ENCODE measurements around the gene PPRC1. TPM values are rescaled to one million over a fixed set of nuclear protein-coding genes. Genes with fewer than 3 reads are reported as not detected.
A peak's percentile ranks its signal among the peaks of the same experiment; 100 is the strongest.

PPRC1 gene
- total RNA-seq, 3 donors from 2014 or later = 155 to 161 (median 156) TPM

- Mint-ChIP-seq H3K4me3 (peak overlapping the region; percentile 91), H3K36me3 (ENCODE audit: insufficient read depth) (peaks cover 20% of the 10 kb centered on the region), H3K27me3 (ENCODE audit: low read depth) (no peaks in the 10 kb centered on the region), H3K4me1 (ENCODE audit: low read depth) (peaks cover 56% of the 10 kb centered on the region), H3K9me3 (no peaks in the 10 kb centered on the region)
- ATAC-seq = peak; percentile 17 to 21
- no peak for DNase-seq
These were observed 18.6 kb upstream of the PPRC1 start for GRCh38 chr10:102113956-102114857.

GRCh38 chr10:102114861-102115618 is 17.8 kb upstream of the PPRC1 start:
- DNase-seq (peak; percentile 80), ATAC-seq (peak; percentile 73 to 74)
- Mint-ChIP-seq H3K9me3 (no peaks in the 10 kb centered on the region), H3K4me3 (peak overlapping the region; percentile 91), H3K27me3 (ENCODE audit: low read depth) (no peaks in the 10 kb centered on the region), H3K36me3 (ENCODE audit: insufficient read depth) (peaks cover 11% of the 10 kb centered on the region), H3K4me1 (ENCODE audit: low read depth) (peaks cover 56% of the 10 kb centered on the region)

GRCh38 chr10:102115775-102116174 is 17.1 kb upstream of the PPRC1 start:
- ATAC-seq = no peak
- no peak for DNase-seq
- H3K4me1 Mint-ChIP-seq (ENCODE audit: low read depth) = peaks cover 57% of the 10 kb centered on the region
- peaks cover 5% of the 10 kb centered on the region for H3K36me3 Mint-ChIP-seq (ENCODE audit: insufficient read depth)
- no peaks in the 10 kb centered on the region for H3K27me3 Mint-ChIP-seq (ENCODE audit: low read depth)
- H3K4me3 Mint-ChIP-seq = peak overlapping the region; percentile 91
- H3K9me3 Mint-ChIP-seq = no peaks in the 10 kb centered on the region

- Mint-ChIP-seq H3K4me3 (peak overlapping the region; percentile 91), H3K36me3 (ENCODE audit: insufficient read depth) (no peaks in the 10 kb centered on the region), H3K4me1 (ENCODE audit: low read depth) (peaks cover 63% of the 10 kb centered on the region), H3K9me3 (no peaks in the 10 kb centered on the region), H3K27me3 (ENCODE audit: low read depth) (no peaks in the 10 kb centered on the region)
- ATAC-seq (no peak), DNase-seq (no peak)
These were observed 16.2 kb upstream of the PPRC1 start for GRCh38 chr10:102116656-102117055.

- H3K36me3 Mint-ChIP-seq (ENCODE audit: insufficient read depth) = no peaks in the 10 kb centered on the region
- H3K9me3 Mint-ChIP-seq = no peaks in the 10 kb centered on the region
- peak; percentile 39 to 44 for ATAC-seq
- H3K4me1 Mint-ChIP-seq (ENCODE audit: low read depth) = peaks cover 60% of the 10 kb centered on the region
- H3K27me3 Mint-ChIP-seq (ENCODE audit: low read depth) = no peaks in the 10 kb centered on the region
- H3K4me3 Mint-ChIP-seq = peak overlapping the region; percentile 91
- peak; percentile 48 for DNase-seq
These were observed 15.3 kb upstream of the PPRC1 start for GRCh38 chr10:102117391-102118159.

GRCh38 chr10:102118867-102119266 is 14.0 kb upstream of the PPRC1 start:
- ATAC-seq (no peak), DNase-seq (no peak)
- Mint-ChIP-seq H3K36me3 (ENCODE audit: insufficient read depth) (no peaks in the 10 kb centered on the region), H3K27me3 (ENCODE audit: low read depth) (no peaks in the 10 kb centered on the region), H3K4me1 (ENCODE audit: low read depth) (peaks cover 47% of the 10 kb centered on the region), H3K9me3 (no peaks in the 10 kb centered on the region), H3K4me3 (peak overlapping the region; percentile 91)

- DNase-seq (peak; percentile 31), ATAC-seq (peak; percentile 5)
- no peaks in the 10 kb centered on the region for H3K27me3 Mint-ChIP-seq (ENCODE audit: low read depth)
- H3K4me1 Mint-ChIP-seq (ENCODE audit: low read depth) = peaks cover 46% of the 10 kb centered on the region
- no peaks in the 10 kb centered on the region for H3K36me3 Mint-ChIP-seq (ENCODE audit: insufficient read depth)
- no peaks in the 10 kb centered on the region for H3K9me3 Mint-ChIP-seq
- H3K4me3 Mint-ChIP-seq = peak overlapping the region; percentile 91
These were observed 13.3 kb upstream of the PPRC1 start for GRCh38 chr10:102119417-102120141.

- Mint-ChIP-seq H3K27me3 (ENCODE audit: low read depth) (no peaks in the 10 kb centered on the region), H3K36me3 (ENCODE audit: insufficient read depth) (no peaks in the 10 kb centered on the region), H3K4me3 (peak within 1 kb of the TSS; percentile 91), H3K4me1 (ENCODE audit: low read depth) (peaks cover 42% of the 10 kb centered on the region), H3K9me3 (no peaks in the 10 kb centered on the region)
- DNase-seq (peak; percentile 43), ATAC-seq (peak; percentile 47 to 51)
These were observed 12.5 kb upstream of the PPRC1 start, which contains the start of gene LDB1 for GRCh38 chr10:102120142-102120990. Gene LDB1 (minus strand): TSS chr10:102120368. CDS start chr10:102120110, 258 bp downstream.

GRCh38 chr10:102120991-102121738 is 11.7 kb upstream of the PPRC1 start:
- Mint-ChIP-seq H3K36me3 (ENCODE audit: insufficient read depth) (no peaks in the 10 kb centered on the region), H3K4me1 (ENCODE audit: low read depth) (peaks cover 34% of the 10 kb centered on the region), H3K4me3 (peak overlapping the region; percentile 85), H3K27me3 (ENCODE audit: low read depth) (no peaks in the 10 kb centered on the region), H3K9me3 (no peaks in the 10 kb centered on the region)
- no peak for ATAC-seq
- DNase-seq = no peak

GRCh38 chr10:102121739-102122372 is 11.0 kb upstream of the PPRC1 start:
- H3K4me1 Mint-ChIP-seq (ENCODE audit: low read depth) = peaks cover 28% of the 10 kb centered on the region
- H3K9me3 Mint-ChIP-seq = no peaks in the 10 kb centered on the region
- DNase-seq (no peak), ATAC-seq (no peak)
- H3K4me3 Mint-ChIP-seq = peak overlapping the region; percentile 49
- no peaks in the 10 kb centered on the region for H3K36me3 Mint-ChIP-seq (ENCODE audit: insufficient read depth)
- H3K27me3 Mint-ChIP-seq (ENCODE audit: low read depth) = no peaks in the 10 kb centered on the region

- H3K4me3 Mint-ChIP-seq = peak overlapping the region; percentile 56
- H3K27me3 Mint-ChIP-seq (ENCODE audit: low read depth) = no peaks in the 10 kb centered on the region
- H3K4me1 Mint-ChIP-seq (ENCODE audit: low read depth) = peaks cover 22% of the 10 kb centered on the region
- no peak for DNase-seq
- no peak for ATAC-seq
- no peaks in the 10 kb centered on the region for H3K36me3 Mint-ChIP-seq (ENCODE audit: insufficient read depth)
- no peaks in the 10 kb centered on the region for H3K9me3 Mint-ChIP-seq
These were observed 10.4 kb upstream of the PPRC1 start for GRCh38 chr10:102122450-102122849.

GRCh38 chr10:102123223-102123622 is 9.6 kb upstream of the PPRC1 start:
- no peaks in the 10 kb centered on the region for H3K9me3 Mint-ChIP-seq
- ATAC-seq (no peak), DNase-seq (no peak)
- peaks cover 14% of the 10 kb centered on the region for H3K4me1 Mint-ChIP-seq (ENCODE audit: low read depth)
- no peak overlapping the region for H3K4me3 Mint-ChIP-seq
- no peaks in the 10 kb centered on the region for H3K36me3 Mint-ChIP-seq (ENCODE audit: insufficient read depth)
- H3K27me3 Mint-ChIP-seq (ENCODE audit: low read depth) = no peaks in the 10 kb centered on the region
